SW480 (cell line): Measurements from ENCODE around the gene RASAL3.
"Not testable (repeated sequence)": the region's sequence is repeated elsewhere in the genome, so short reads cannot be mapped to it uniquely, and the experiment has no call there.

ENCODE experiments used
- DNase-seq: peaks from one replicate; pipeline ENCODE4 v3.0.0-alpha.2; 2016; ENCODE audit warnings: low spot score

RASAL3 gene

GRCh38 chr19:15464394-15465385 is at the start of gene RASAL3:
Gene RASAL3 (minus strand): TSS chr19:15464544. CDS start chr19:15464358, 186 bp downstream.
- no peak for DNase-seq

DNA sequence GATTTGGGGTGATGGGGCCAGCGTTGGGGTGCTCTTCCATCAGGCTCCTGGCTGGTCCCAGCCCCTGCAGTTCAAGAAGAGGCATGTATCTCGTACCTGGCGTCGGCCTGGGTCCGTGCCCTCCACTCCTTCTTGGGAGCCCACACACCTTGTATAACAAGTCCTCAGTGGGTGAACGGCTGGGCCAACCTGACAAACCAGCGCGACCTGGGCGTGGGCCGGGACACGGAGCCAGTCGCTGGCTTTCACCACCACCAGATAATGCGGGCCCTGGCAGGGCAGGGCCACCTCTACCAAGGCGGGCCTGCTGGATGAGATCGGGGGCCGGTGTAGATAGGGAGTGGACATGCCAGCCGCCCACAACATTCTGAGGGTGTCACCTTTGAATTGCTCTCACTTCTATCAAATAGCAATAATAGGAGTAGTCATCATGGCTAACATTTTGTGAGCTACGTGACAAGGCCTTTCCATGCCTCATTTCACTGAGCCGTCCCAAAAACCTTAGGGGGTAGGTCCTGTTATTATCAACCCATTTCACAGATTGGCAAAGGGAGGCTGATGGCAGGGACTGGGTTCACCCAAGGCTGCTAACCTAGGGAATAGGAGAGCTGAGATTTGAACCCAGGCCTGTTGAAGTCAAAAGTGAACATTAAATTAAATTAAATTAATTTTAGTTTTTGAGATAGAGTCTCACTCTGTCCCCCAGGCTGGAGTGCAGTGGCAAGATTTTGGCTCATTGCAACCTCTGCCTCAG is 47.5 kb upstream of the RASAL3 start:
- no peak for DNase-seq

DNA sequence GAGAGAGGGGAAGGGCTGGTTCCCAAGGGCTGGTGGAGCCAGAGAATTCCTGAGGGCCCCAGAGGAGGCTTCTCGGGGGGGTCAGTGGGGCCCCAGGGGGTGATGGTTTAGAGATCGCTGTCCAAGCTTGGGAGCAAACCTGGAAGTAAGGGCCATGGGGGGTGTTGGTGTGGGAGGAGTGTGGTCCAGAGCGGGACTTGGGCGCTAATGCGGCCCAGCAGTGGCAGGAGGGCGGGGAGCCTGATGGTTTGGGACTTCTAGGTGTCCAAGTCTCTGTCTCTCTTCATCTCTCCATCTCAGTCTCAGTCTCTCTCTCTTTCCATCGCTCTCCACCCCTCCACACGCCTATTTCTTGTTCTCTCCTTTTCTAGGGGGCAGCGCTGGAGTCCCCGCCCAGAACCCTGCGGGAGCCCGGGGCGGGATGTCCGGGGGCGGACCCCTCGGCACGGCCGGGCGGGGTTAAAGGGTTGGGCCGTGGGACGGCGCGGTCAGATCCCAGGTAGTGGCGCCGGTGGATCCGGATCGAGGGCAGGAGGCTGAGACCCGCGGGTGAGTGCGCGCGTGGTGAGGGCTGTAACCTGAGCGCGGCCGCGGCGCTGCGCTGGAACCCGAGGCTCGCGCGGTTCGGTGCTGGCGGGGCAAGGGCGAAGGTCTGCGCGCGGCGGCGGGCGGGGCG is 43.8 kb upstream of the RASAL3 start, which contains the start of gene CYP4F22:
TSS of gene CYP4F22 (plus strand) at position 491 of the 676 bp plus-strand sequence. CDS start 16,812 bp downstream, outside the sequence.
- DNase-seq: no peak

- DNase-seq: no peak
Measured at GRCh38 chr19:15507068-15508034, 43.0 kb upstream of the RASAL3 start.

DNA sequence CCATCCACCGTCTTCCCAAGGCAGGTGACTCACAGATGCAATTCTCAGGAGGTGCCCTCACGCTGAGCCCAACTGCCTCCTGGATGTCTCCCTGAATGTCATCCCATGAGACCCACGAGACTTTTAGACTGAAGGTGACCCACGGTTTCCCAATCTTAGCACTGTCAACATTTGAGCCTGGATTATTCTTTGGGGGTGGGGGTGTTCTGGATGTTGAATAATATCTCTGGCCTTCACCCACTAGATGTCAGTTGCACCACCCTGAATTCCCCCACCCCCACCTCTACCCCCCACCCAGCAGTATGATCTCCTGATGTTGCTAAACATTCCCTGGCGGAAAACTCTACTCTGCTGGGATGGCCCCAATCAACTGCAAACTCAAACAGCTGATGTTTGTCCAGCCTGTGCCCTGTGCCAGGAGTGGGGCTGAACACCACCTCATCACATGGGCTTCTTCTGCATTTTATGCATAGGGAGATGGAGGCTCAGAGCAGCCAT is 41.8 kb upstream of the RASAL3 start:
- DNase-seq: no peak

- DNase-seq: no peak
Measured at GRCh38 chr19:15502264-15502663, 37.9 kb upstream of the RASAL3 start.

DNA sequence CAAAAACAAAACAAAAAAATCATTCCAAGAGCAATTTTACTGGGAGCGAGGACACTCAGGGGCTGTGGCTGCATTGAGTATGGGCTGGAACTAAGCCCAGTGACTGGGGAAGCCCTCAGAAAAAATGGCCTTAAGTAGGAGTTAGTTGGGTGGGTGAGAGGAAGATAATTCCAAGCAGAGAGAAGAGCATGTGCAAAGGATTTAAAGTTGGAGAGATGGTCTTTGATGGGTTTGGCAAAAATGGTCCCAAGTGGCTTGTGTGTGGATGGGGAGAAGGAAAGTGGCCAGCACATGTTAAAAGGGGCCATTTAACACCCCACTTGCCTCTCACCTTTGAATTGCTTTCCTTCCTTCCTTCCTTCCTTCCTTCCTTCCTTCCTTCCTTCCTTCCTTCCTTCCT is 37.3 kb upstream of the RASAL3 start:
- no peak for DNase-seq

GRCh38 chr19:15498910-15499309 is 34.6 kb upstream of the RASAL3 start:
- peak; percentile 37 for DNase-seq

GRCh38 chr19:15498156-15498858 is 34.0 kb upstream of the RASAL3 start:
- DNase-seq: no peak

- no peak for DNase-seq
Measured at GRCh38 chr19:15495151-15495550, 30.8 kb upstream of the RASAL3 start.

DNA sequence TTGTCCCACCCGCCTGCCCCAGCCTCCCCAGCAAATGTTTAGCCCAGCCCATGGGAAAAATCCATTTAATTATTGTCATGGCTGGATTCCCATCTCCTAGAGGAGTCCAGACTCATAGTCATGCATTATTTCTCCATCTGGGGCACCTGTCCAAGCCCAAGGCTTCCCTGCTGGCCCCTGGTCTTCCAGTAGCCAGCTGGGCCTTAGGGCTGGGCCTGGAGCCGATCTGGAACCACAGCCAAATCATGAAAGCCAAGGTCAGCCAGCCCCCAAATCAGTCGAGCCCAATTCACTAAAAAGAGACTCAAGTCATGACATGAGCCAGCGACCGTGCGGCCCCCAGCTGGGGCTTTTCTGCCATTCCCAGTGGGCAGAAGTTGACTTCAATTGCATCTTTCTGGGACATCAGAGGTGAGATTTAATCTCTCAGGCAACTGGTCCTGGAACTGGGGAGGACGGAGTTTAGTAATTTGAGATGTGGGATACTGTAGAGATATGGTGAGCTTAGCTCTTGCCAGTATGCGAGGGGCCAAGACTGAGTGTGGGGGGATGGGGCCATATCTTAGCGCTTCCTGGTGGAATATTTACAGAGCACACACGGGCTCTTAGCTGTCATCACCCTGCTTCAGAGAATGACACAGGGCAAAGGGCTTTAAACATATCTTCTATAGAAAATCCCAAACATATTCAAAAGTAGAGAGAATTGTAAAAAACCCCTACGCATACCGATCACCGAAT is 24.3 kb upstream of the RASAL3 start:
- no peak for DNase-seq

GRCh38 chr19:15487038-15487437 is 22.7 kb upstream of the RASAL3 start:
- no peak for DNase-seq

DNA sequence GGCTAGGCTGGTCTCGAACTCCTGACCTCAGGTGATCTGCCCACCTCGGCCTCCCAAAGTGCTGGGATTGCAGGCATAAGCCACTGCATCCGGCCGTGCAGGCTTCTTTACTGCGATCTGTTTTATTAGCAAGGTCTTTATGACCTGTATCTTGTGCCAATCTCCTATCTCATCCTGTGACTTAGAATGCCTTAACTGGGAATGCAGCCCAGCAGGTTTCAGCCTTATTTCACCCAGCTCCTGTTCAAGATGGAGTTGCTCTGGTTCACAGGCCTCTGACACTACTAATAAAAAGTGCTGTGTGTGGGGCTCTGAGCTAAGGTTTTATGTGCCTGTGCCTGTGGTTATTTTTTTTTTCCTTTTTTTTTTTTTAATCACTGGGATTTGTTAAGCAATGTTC is 21.4 kb upstream of the RASAL3 start:
- not testable (repeated sequence) for DNase-seq

- not testable (repeated sequence) for DNase-seq
Measured at GRCh38 chr19:15480996-15481395, 16.7 kb upstream of the RASAL3 start.

- DNase-seq: no peak
Measured at GRCh38 chr19:15479391-15480345, 15.3 kb upstream of the RASAL3 start, which contains the start of gene PGLYRP2. Gene PGLYRP2 (minus strand): TSS chr19:15479501. CDS start chr19:15479371, 130 bp downstream.

DNA sequence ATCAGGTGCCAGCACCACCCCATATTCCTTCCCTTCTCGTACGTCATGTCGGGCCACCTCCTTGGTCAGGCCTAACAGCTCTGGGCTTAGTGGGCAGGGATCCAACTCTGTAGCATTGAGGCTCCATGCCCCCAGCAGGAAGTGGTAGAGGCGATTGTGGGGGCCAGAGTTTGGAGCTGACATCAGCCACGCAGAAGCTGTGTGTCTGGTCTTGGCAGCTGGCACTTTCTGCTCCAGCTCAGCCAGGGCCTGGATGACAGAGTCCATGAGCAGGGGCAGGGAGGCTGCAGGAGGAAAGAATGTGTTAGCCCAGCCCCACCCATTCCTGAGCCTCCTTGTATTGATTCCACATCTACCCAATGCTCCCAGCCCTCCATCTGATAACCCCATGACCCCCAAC is 12.0 kb upstream of the RASAL3 start:
- no peak for DNase-seq

- DNase-seq: no peak
Measured at GRCh38 chr19:15475611-15476010, 11.3 kb upstream of the RASAL3 start.

- no peak for DNase-seq
Measured at GRCh38 chr19:15475169-15475568, 10.8 kb upstream of the RASAL3 start.
